Endothelial cell of umbilical vein (primary cell): ENCODE data around the gene CSGALNACT2. TPM values are rescaled to one million over a fixed set of nuclear protein-coding genes. Genes with fewer than 3 reads are reported as not detected.

Experiments
- BruUV-seq: library from RNA; stranded (reverse); fragments of 400-500 nt; replicated peaks from 2 replicates; lab custom pipeline; 2021; lab: Mats Ljungman, UMichigan
- CTCF ChIA-PET: fragments of 300-600, 350-600 bp; sonication (Branson Sonifier 250); formaldehyde crosslinking; loops from one replicate; lab custom pipeline; 2021; ENCODE audit warnings: antibody characterized with exemption, inconsistent platforms; lab: Charles Lee
- POLR2A ChIA-PET: fragments of 300-600, 350-600 bp; sonication (Branson Sonifier 250); formaldehyde crosslinking; loops from one replicate; lab custom pipeline; 2021; ENCODE audit warnings: antibody characterized with exemption, inconsistent platforms; lab: Charles Lee
- DNase-seq: peaks from one replicate; pipeline ENCODE4 v3.0.0-alpha.2; 2011; ENCODE audit warnings: low read depth, low spot score
- FAIRE-seq: peaks from 2 replicates; lab custom pipeline; 2011; peaks lifted over from hg19 to GRCh38; lab: Jason Lieb, UNC
- H2AFZ ChIP-seq: 2 replicates; pipeline ENCODE4 v1.6.0; 2012; ENCODE audit warnings: low read depth, low read length, control low read depth, inconsistent platforms
- H3K27ac ChIP-seq: 2 replicates; pipeline ENCODE4 v1.5.1; 2011; ENCODE audit warnings: low read depth, mild to moderate bottlenecking, control low read depth, low read length, moderate library complexity; ENCODE audit not compliant: insufficient read depth
- H3K27me3 ChIP-seq, 2 experiments: 2 replicates each; pipeline versions ENCODE4 v1.6.0 to v1.6.1; 2011; ENCODE audit warnings: low read length in 2 of 2, mixed read lengths in 1 of 2; ENCODE audit not compliant: control insufficient read depth in 2 of 2, insufficient read depth in 2 of 2
- H3K36me3 ChIP-seq, 2 experiments: 2 replicates in 1 of 2; 3 replicates in 1 of 2; pipeline ENCODE4 v1.5.1; 2011; ENCODE audit warnings: low read length in 2 of 2, mild to moderate bottlenecking in 1 of 2, moderate library complexity in 1 of 2; ENCODE audit not compliant: control insufficient read depth in 2 of 2, insufficient read depth in 2 of 2; ENCODE audit errors: extremely low read depth in 1 of 2
- H3K4me1 ChIP-seq: 3 replicates; pipeline ENCODE4 v1.5.1; 2011; ENCODE audit warnings: mild to moderate bottlenecking, low read length; ENCODE audit not compliant: control insufficient read depth, insufficient read depth; ENCODE audit errors: extremely low read depth
- H3K4me2 ChIP-seq: 2 replicates; pipeline ENCODE4 v1.6.1; 2011; ENCODE audit warnings: low read length, control low read depth, mixed read lengths; ENCODE audit not compliant: insufficient read depth
- H3K4me3 ChIP-seq, 3 experiments: fragments of 200-600 bp in 1 of 3; sonication (generic), shearing (Covaris generic) in 1 of 3; replicated peaks in 1 of 3; 2 replicates each; pipeline ENCODE4 v1.5.1; 2011 to 2016; ENCODE audit warnings: control low read depth in 3 of 3, low read length in 3 of 3, mild to moderate bottlenecking in 2 of 3, inconsistent platforms in 1 of 3, low read depth in 1 of 3, moderate library complexity in 1 of 3; ENCODE audit not compliant: insufficient read depth in 1 of 3
- H3K79me2 ChIP-seq: 2 replicates; pipeline ENCODE4 v1.6.0; 2012; ENCODE audit warnings: low read length, inconsistent platforms; ENCODE audit not compliant: control insufficient read depth, insufficient read depth
- H3K9ac ChIP-seq: replicated peaks from 2 replicates; pipeline ENCODE3; 2011; ENCODE audit warnings: low read length, control low read depth; ENCODE audit not compliant: insufficient read depth; ENCODE audit errors: extremely low read depth
- H3K9me1 ChIP-seq: replicated peaks from 3 replicates; pipeline ENCODE4 v1.6.0; 2011; ENCODE audit warnings: mild to moderate bottlenecking, low read length; ENCODE audit not compliant: control insufficient read depth, insufficient read depth; ENCODE audit errors: extremely low read depth
- H3K9me3 ChIP-seq: replicated peaks from 2 replicates; pipeline ENCODE4 v1.5.1; 2012; ENCODE audit warnings: low read length, inconsistent platforms; ENCODE audit not compliant: control insufficient read depth, insufficient read depth
- H4K20me1 ChIP-seq: replicated peaks from 2 replicates; pipeline ENCODE3; 2011; ENCODE audit warnings: mild to moderate bottlenecking, low read length; ENCODE audit not compliant: control insufficient read depth, insufficient read depth; ENCODE audit errors: extremely low read depth
- EZH2 ChIP-seq: IDR thresholded peaks from 2 replicates; pipeline ENCODE4 v1.6.1; 2012; ENCODE audit warnings: borderline replicate concordance, low read depth, mild to moderate bottlenecking, moderate library complexity, low read length, inconsistent platforms; ENCODE audit not compliant: severe bottlenecking
- FOS ChIP-seq: IDR thresholded peaks from 2 replicates; pipeline ENCODE4 v1.6.1; 2011; ENCODE audit warnings: mild to moderate bottlenecking, low read length, moderate library complexity, borderline replicate concordance; ENCODE audit not compliant: insufficient read depth
- JUN ChIP-seq: IDR thresholded peaks from 2 replicates; pipeline ENCODE4 v1.6.1; 2011; ENCODE audit warnings: borderline replicate concordance, low read depth; ENCODE audit not compliant: insufficient read length, insufficient read depth
- MYC ChIP-seq: IDR thresholded peaks from one replicate; pipeline ENCODE4 v1.6.1; 2011; ENCODE audit warnings: mild to moderate bottlenecking, low read depth, low read length
- POLR2AphosphoS5 ChIP-seq: IDR thresholded peaks from 2 replicates; pipeline ENCODE4 v1.6.1; 2012; ENCODE audit warnings: low read depth, mild to moderate bottlenecking, control low read depth, low read length, moderate library complexity; ENCODE audit not compliant: insufficient read depth
- dilution Hi-C: fragments of 300-500 bp; cut with MboI; formaldehyde crosslinking; loops from one replicate; pipeline ENCODE4 v1.15.0; 2019; ENCODE audit warnings: low sequenced_read_pairs; ENCODE audit not compliant: extremely low pct_ligation_motif_present
- intact Hi-C: fragments of 100-400 bp; cut with micrococcal nuclease; formaldehyde crosslinking; loops from one replicate; pipeline ENCODE4 v1.10.0; 2022
- polyA plus RNA-seq, 4 experiments: library from polyadenylated mRNA; depleted of rRNA in 3 of 4; stranded (reverse) in 3 of 4; unstranded in 1 of 4; fragments of >200 nt; gene quantifications; 2 replicates each; pipeline versions ENCODE4 v1.2.1 to v1.2.3, GENCODE V29; 2011 to 2012; ENCODE audit warnings: missing spikeins in 1 of 4
- total RNA-seq: library from RNA; stranded (reverse); gene quantifications from 2 replicates; pipeline ENCODE4 v1.2.3, GENCODE V29; 2021
- TF ChIP-seq, protein P1 (sequence below), 2 donors: IDR thresholded peaks; 1 replicate in 1 of 2; 2 replicates in 1 of 2; pipeline ENCODE4 v1.5.1; 2011; ENCODE audit warnings: low read length in 2 of 2, mild to moderate bottlenecking in 2 of 2, moderate library complexity in 2 of 2, control low read depth in 1 of 2, inconsistent platforms in 1 of 2, low read depth in 1 of 2; ENCODE audit not compliant: insufficient read depth in 1 of 2; ENCODE audit errors: extremely low read depth in 1 of 2
- TF ChIP-seq, protein P2 (sequence below): IDR thresholded peaks from 2 replicates; pipeline ENCODE4 v1.6.1; 2011; ENCODE audit not compliant: insufficient read depth, insufficient read length

The CSGALNACT2 gene
- total and polyA plus RNA-seq, 2 donors (not counting 3 experiments of a cell fraction or from before 2014, with no cell fraction given) = 9.7 to 17.7 TPM

DNA sequence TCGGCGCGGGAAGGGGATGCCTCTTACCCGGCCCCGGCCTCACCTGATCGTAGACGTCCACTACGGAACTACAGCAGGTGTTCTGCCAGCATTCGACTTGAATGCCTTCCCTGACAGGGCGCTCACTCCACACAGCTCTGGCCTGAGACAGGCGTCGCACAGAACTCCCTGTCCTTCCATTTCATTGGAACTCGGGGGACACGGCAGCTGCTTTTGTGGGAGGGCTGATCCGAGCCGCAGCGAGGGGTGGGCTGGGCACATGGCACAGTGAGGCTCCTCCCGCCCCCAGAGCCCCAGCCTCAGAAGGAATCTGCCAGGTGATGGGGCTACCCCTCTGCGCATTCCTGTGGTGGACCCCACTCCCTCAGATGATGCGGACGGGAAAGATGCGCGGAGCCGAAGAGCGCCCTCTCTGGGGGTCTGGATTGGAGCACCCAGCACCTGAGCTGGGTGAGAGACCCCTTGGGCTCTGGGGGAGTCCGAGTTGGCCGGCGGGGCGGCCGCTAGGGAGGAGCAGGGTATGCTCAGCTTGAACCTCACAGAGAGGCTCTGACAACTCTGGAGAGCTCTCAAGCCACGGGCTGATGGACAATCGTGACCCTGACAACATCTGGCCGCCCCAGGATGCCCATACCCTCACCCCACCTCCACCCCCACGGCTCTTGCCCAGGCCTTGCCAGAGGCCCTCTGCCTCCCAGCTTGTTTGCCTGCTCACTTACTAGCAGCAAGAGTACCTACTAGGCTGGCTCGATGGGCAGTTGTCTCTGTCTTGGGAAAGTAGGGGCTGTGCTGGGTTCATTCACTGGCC is 92.1 kb downstream of the CSGALNACT2 start:
- CTCF ChIA-PET = no interaction called here
- TF ChIP-seq EZH2 (peak; percentile 7), POLR2AphosphoS5 (no peak), FOS (no peak), JUN (no peak), MYC (no peak)
- TF ChIP-seq, protein P1, sequence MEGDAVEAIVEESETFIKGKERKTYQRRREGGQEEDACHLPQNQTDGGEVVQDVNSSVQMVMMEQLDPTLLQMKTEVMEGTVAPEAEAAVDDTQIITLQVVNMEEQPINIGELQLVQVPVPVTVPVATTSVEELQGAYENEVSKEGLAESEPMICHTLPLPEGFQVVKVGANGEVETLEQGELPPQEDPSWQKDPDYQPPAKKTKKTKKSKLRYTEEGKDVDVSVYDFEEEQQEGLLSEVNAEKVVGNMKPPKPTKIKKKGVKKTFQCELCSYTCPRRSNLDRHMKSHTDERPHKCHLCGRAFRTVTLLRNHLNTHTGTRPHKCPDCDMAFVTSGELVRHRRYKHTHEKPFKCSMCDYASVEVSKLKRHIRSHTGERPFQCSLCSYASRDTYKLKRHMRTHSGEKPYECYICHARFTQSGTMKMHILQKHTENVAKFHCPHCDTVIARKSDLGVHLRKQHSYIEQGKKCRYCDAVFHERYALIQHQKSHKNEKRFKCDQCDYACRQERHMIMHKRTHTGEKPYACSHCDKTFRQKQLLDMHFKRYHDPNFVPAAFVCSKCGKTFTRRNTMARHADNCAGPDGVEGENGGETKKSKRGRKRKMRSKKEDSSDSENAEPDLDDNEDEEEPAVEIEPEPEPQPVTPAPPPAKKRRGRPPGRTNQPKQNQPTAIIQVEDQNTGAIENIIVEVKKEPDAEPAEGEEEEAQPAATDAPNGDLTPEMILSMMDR (IDR thresholded peaks at IDR 0.05; ENCODE audit: extremely low read depth in 1 of 2, insufficient read depth in 1 of 2, low read depth in 1 of 2, low read length in 2 of 2) = no peak
- TF ChIP-seq, protein P2, sequence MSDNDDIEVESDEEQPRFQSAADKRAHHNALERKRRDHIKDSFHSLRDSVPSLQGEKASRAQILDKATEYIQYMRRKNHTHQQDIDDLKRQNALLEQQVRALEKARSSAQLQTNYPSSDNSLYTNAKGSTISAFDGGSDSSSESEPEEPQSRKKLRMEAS = no peak
- FAIRE-seq = no peak
- H3K79me2 ChIP-seq = no peaks in the 10 kb centered on the region
- H2AFZ ChIP-seq = no peak overlapping the region
- no TSS peak for BruUV-seq
- no peak overlapping the region for H3K4me2 ChIP-seq
- no peak overlapping the region for H3K4me3 ChIP-seq
- no peaks in the 10 kb centered on the region for H3K4me1 ChIP-seq
- H4K20me1 ChIP-seq = no peaks in the 10 kb centered on the region
- no peaks in the 10 kb centered on the region for H3K9me3 ChIP-seq
- H3K9ac ChIP-seq = no peak overlapping the region
- peaks cover 23 to 24% of the 10 kb centered on the region in 2 experiments for H3K27me3 ChIP-seq
- POLR2A ChIA-PET = no interaction called here
- no peak overlapping the region for H3K27ac ChIP-seq
- no peaks in the 10 kb centered on the region for H3K9me1 ChIP-seq
- dilution Hi-C loops = no loop called here
- no peak for DNase-seq
- intact Hi-C loops = no loop called here
- no peaks in the 10 kb centered on the region for H3K36me3 ChIP-seq
